Adrenal gland (tissue), 12 donors: Measurements from ENCODE around the gene MYMX. TPM values are rescaled to one million over a fixed set of nuclear protein-coding genes. Genes with fewer than 3 reads are reported as not detected.

ENCODE experiments used
- DNase-seq, 7 donors: peaks; one replicate each; pipeline ENCODE4 v3.0.0-alpha.2; 2019 to 2020
- H3K27ac ChIP-seq, 5 donors: fragments of 200-600 bp; sonication (generic) in 4 of 5; 1 replicate in 3 of 5; 2 replicates in 2 of 5; pipeline versions ENCODE4 v1.5.1 to v1.8.0; 2016 to 2020; ENCODE audit warnings: mild to moderate bottlenecking in 1 of 5
- H3K27me3 ChIP-seq: fragments of 200-600 bp; 2 replicates; pipeline ENCODE4 v1.8.0; 2021
- H3K36me3 ChIP-seq, 2 donors: fragments of 200-600 bp; replicated peaks in 1 of 2; 1 replicate in 1 of 2; 2 replicates in 1 of 2; pipeline versions ENCODE4 v1.5.1 to v1.8.0; 2018 to 2022
- H3K4me1 ChIP-seq, 2 donors: fragments of 200-600 bp; replicated peaks in 1 of 2; 1 replicate in 1 of 2; 2 replicates in 1 of 2; pipeline versions ENCODE4 v1.5.1 to v1.8.0; 2018 to 2021
- H3K4me3 ChIP-seq, 4 donors: fragments of 200-600 bp; sonication (generic) in 3 of 4; one replicate each; pipeline ENCODE4 v1.5.1; 2016 to 2018
- H3K9me3 ChIP-seq, 3 donors: fragments of 200-600 bp; sonication (generic) in 1 of 3; replicated peaks in 1 of 3; 1 replicate in 2 of 3; 2 replicates in 1 of 3; pipeline versions ENCODE4 v1.5.1 to v1.8.0; 2016 to 2021
- CTCF ChIP-seq, 6 experiments: fragments of 450-650 bp in 4 of 6; fragments of 200-600 bp in 2 of 6; sonication (generic) in 1 of 6; IDR thresholded peaks; 1 replicate in 5 of 6; 2 replicates in 1 of 6; pipeline versions ENCODE4 v1.5.1 to v1.8.0; 2016 to 2021; ENCODE audit warnings: antibody characterized with exemption in 6 of 6, mild to moderate bottlenecking in 2 of 6, moderate library complexity in 1 of 6
- POLR2A ChIP-seq, 2 donors: fragments of 450-650 bp; IDR thresholded peaks; one replicate each; pipeline ENCODE4 v1.6.1; 2017; ENCODE audit warnings: antibody characterized with exemption in 2 of 2, mild to moderate bottlenecking in 2 of 2, moderate library complexity in 1 of 2
- WGBS, 4 donors: extraction: QIAGEN DNeasy Blood & Tissue Kit in 2 of 4; methylation state at CpG; one replicate each; pipeline versions ENCODE4 v1.1.5 to v1.1.7; 2013 to 2017; 5-methylcytosine and 5-hydroxymethylcytosine counted together
- intact Hi-C, 2 donors: fragments of 100-400 bp; cut with DNase I; formaldehyde crosslinking; loops; one replicate each; pipeline versions ENCODE4 v1.14.1 to v1.15.0; 2022 to 2023
- polyA plus RNA-seq, 3 donors: library from polyadenylated mRNA; stranded (reverse); fragments of 200-250 nt in 2 of 3; fragments of 350-450 nt in 1 of 3; fragmentation: Illumina TruSeq in 1 of 3; extraction: RNeasy Lipid Tissue Mini Kit (QIAGEN cat#74804) in 1 of 3; gene quantifications; one replicate each; pipeline ENCODE4 v1.2.3, GENCODE V29; 2013 to 2014
- total RNA-seq, 9 donors: library from RNA; depleted of rRNA in 4 of 9; stranded (reverse); fragments of >200 nt in 4 of 9; fragments of 120-200 nt in 1 of 9; fragmentation: NEBNext Ultra II Directional in 1 of 9; extraction: Animal tissue kit (Norgen Biotek cat#: 25700) in 1 of 9; gene quantifications; one replicate each; pipeline versions ENCODE4 v1.1.0 to v1.2.4, GENCODE V29; 2013 to 2023
- donor health status: healthy with polysubstance abuse.
- donor health status: Bipolar disorder and iron deficiency.
- donor health status: DM: yes; HTN: yes; CAD: no.
- donor health status: DM: no; HTN: no; CAD: no.
- donor health status: DM: no; HTN: no; CAD: no.
- donor health status: DM: yes; HTN: yes; CAD: no.

The MYMX gene
- total and polyA plus RNA-seq, 12 donors: 0.39 to 0.94 TPM; not detected in 10

- intact Hi-C loops: no loop called here
- peak in 3 of 7 donors; percentile 36 to 48 (median 40) for DNase-seq
Measured at GRCh38 chr6:44264154-44265006, 47.7 kb downstream of the MYMX start.

GRCh38 chr6:44265007-44265721, 48.4 kb downstream of the MYMX start, which contains the start of gene NFKBIE:
Gene NFKBIE (minus strand): TSS chr6:44265551. CDS start chr6:44265346, 205 bp downstream.
- Histone ChIP-seq H3K27ac (peak within 1 kb of the TSS; percentile 41 to 85 (median 73)), H3K27me3 (no peaks in the 10 kb centered on the region), H3K4me1 (peaks cover 21 to 28% of the 10 kb centered on the region in 2 donors), H3K9me3 (no peaks in the 10 kb centered on the region), H3K4me3 (peak within 1 kb of the TSS in 3 of 4 donors; percentile 60 to 68 (median 64)), H3K36me3 (peaks cover 0 to 1% of the 10 kb centered on the region in 2 donors)
- DNase-seq: peak; percentile 93 to 97 (median 96)
- intact Hi-C loops: no loop called here
- 0% methylated on average over 1 to 72 of the region's 72 CpGs for WGBS, 4 donors
- TF ChIP-seq CTCF (IDR thresholded peaks at IDR 0.05): peak in 4 of 6 experiments; percentile 10 to 34 (median 14)
- peak; percentile 71 to 81 for TF ChIP-seq POLR2A (IDR thresholded peaks at IDR 0.05)

More at GRCh38 chr6:44264154-44265006, 47.7 kb downstream of the MYMX start:
- Histone ChIP-seq H3K27me3 (no peaks in the 10 kb centered on the region), H3K9me3 (no peaks in the 10 kb centered on the region), H3K4me3 (peak overlapping the region in 3 of 4 donors; percentile 60 to 68 (median 64)), H3K4me1 (peaks cover 21 to 28% of the 10 kb centered on the region in 2 donors), H3K36me3 (peaks cover 0 to 6% of the 10 kb centered on the region in 2 donors), H3K27ac (peak overlapping the region in 3 of 5 donors; percentile 60 to 85 (median 82))
- no peak for TF ChIP-seq POLR2A (IDR thresholded peaks at IDR 0.05)
- no peak for TF ChIP-seq CTCF (IDR thresholded peaks at IDR 0.05)
- 10 to 18% (median 15%) methylated on average over 10 to 13 of the region's 13 CpGs for WGBS, 4 donors

GRCh38 chr6:44265722-44266233, 49.1 kb downstream of the MYMX start:
- Histone ChIP-seq H3K4me3 (peak overlapping the region in 2 of 4 donors; percentile 64 to 68), H3K9me3 (no peaks in the 10 kb centered on the region), H3K27me3 (no peaks in the 10 kb centered on the region), H3K27ac (peak overlapping the region in 3 of 5 donors; percentile 73 to 85 (median 82)), H3K36me3 (no peaks in the 10 kb centered on the region), H3K4me1 (peaks cover 21 to 28% of the 10 kb centered on the region in 2 donors)
- 60 to 64% (median 62%) methylated on average over 17 of the region's 17 CpGs for WGBS, 4 donors
- no peak for TF ChIP-seq CTCF (IDR thresholded peaks at IDR 0.05)
- TF ChIP-seq POLR2A (IDR thresholded peaks at IDR 0.05): no peak
- DNase-seq: peak in 1 of 7 donors; percentile 63
- intact Hi-C loops: no loop called here

- TF ChIP-seq CTCF (IDR thresholded peaks at IDR 0.05): no peak
Measured at GRCh38 chr6:44266347-44266746, 49.6 kb downstream of the MYMX start.

More at GRCh38 chr6:44266347-44266746, 49.6 kb downstream of the MYMX start:
- 64 to 78% (median 72%) methylated on average over 3 of the region's 3 CpGs for WGBS, 4 donors
- intact Hi-C loops: no loop called here
- no peak for DNase-seq
- Histone ChIP-seq H3K36me3 (no peaks in the 10 kb centered on the region), H3K4me1 (peaks cover 21 to 28% of the 10 kb centered on the region in 2 donors), H3K9me3 (no peaks in the 10 kb centered on the region), H3K27ac (peak overlapping the region in 1 of 5 donors; percentile 82), H3K27me3 (peaks cover 1% of the 10 kb centered on the region), H3K4me3 (no peak overlapping the region)
